RWPE1 (cell line): ENCODE results near the gene BICD2.
A peak's percentile ranks its signal among the peaks of the same experiment; 100 is the strongest.

ENCODE experiments used
- CTCF ChIA-PET: fragments of 350-600 bp; sonication (Branson Sonifier 250); formaldehyde crosslinking; extraction: SDS; loops from one replicate; lab custom pipeline; 2021; lab: Yijun Ruan, JAX
- POLR2A ChIA-PET: fragments of 400-600 bp; formaldehyde crosslinking; extraction: SDS; loops from one replicate; lab custom pipeline; 2020; ENCODE audit warnings: antibody characterized with exemption; ENCODE audit not compliant: low non-redundant PET; lab: Yijun Ruan, JAX
- DNase-seq: peaks from one replicate; pipeline ENCODE4 v3.0.0; 2012; ENCODE audit warnings: low spot score
- H3K27ac ChIP-seq: fragments of 450-650 bp; 2 replicates; pipeline ENCODE4 v1.5.1; 2017
- CTCF ChIP-seq: fragments of 450-650 bp; conservative IDR thresholded peaks from 2 replicates; pipeline ENCODE4 v1.5.1; 2017; ENCODE audit warnings: low read depth, mild to moderate bottlenecking

Gene BICD2

DNA sequence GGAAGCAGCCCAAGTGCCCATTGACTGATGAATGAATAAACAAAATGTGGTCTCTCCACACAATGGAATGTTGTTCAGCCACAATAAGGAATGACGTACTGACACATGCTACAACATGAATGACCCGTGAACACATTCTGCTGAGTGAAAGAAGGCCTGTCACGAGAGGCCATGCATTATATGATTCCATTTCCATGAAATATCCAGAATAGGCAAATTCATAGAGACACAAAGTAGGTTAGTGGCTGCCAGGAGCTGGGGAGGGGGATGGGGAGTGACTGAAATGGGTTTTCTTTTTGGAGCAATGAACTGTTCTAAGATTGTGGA lies 41.4 kb downstream of the BICD2 start:
- POLR2A ChIA-PET: no interaction called here

GRCh38 chr9:92722386-92723298 lies 42.0 kb downstream of the BICD2 start:
- ChIA-PET POLR2A (no interaction called here), CTCF (interaction anchor here (0.6 kb wide), 1 partner anchor 49 kb away, joined by 3 read pairs; no protein-coding TSS in a partner anchor)
- no peak for DNase-seq
- no peak for TF ChIP-seq CTCF
- H3K27ac ChIP-seq: peak overlapping the region; percentile 89

More for the DNA sequence above, 41.4 kb downstream of the BICD2 start:
- peak; percentile 89 for DNase-seq
- no peak for TF ChIP-seq CTCF
- CTCF ChIA-PET: no interaction called here
- peak overlapping the region; percentile 89 for H3K27ac ChIP-seq

DNA sequence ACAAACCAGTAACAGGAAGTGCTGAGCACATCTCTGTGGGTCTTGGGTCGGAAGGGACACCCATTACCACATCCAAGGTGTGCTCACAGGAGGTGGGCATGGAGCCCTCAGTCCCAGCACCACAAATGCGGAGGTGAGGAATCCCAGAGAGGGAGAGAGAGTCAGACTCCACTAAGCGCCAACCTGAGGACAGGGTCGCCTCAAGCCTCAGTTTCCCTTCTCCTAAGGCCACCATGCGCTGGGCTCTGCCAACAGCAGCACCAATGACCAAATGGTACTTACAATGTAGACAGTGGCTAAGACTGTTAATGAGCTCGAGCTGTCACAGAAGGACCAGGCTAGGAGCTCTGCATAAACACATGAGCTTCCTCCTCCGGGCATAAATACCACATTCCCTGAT lies 43.1 kb downstream of the BICD2 start:
- CTCF ChIA-PET: interaction anchor here (0.7 kb wide), 4 partner anchors 36 to 584 kb away, joined by 3 to 4 read pairs (median 3); no protein-coding TSS in a partner anchor
- TF ChIP-seq CTCF: no peak
- no peak for DNase-seq
- peak overlapping the region; percentile 89 for H3K27ac ChIP-seq
- POLR2A ChIA-PET: no interaction called here

GRCh38 chr9:92720807-92721535 lies 43.7 kb downstream of the BICD2 start:
- no peak for DNase-seq
- ChIA-PET POLR2A (no interaction called here), CTCF (interaction anchor here (0.6 to 0.7 kb wide), 4 partner anchors 36 to 584 kb away, joined by 3 to 4 read pairs (median 4); no protein-coding TSS in a partner anchor)
- no peak for TF ChIP-seq CTCF
- peak overlapping the region; percentile 99 for H3K27ac ChIP-seq

DNA sequence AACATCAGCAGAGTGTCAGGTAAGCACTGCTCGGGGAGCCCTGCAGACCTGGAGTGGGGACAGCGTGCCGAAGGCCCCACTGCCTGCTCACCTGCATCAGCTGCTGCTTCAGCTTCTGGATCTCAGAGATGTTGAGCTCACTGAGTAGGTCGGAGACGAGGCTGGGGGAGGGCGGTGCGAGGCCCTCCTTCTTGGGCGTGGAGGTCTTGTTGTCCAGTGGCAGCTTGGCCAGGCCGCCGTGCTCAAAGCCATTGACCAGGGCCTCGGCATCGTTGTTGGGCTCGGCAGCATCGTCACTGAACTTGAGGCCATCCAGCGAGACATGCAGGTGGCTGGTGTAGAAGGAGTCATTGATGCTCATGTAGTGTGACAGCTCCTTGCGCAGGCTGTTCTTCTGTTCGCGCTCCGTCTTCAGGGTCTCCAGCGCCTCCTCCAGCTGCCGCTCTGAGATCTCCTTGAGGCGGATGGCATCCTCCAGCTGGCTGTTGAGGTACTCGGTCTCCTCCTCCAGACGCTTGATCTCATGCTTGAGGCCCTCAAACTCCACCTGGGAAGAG lies 44.3 kb downstream of the BICD2 start:
- ChIA-PET POLR2A (no interaction called here), CTCF (interaction anchor here (0.6 kb wide), 2 partner anchors 22 to 44 kb away, joined by 3 to 4 read pairs; no protein-coding TSS in a partner anchor)
- no peak for DNase-seq
- peak overlapping the region; percentile 99 for H3K27ac ChIP-seq
- TF ChIP-seq CTCF: no peak
